ENCODE measurements around the gene ARHGEF7.

GRCh38 chr13:111079375-111079774, 35.7 kb upstream of the ARHGEF7 start:
- TF ChIP-seq EZH2 (IDR thresholded peaks at IDR 0.05; ENCODE audit: insufficient read depth, low read length) (no peak), CTCF (IDR thresholded peaks at IDR 0.05; ENCODE audit: insufficient read depth, low read depth, low read length) (no peak)
